ENCODE data around the gene WNT7B.

Gene WNT7B

DNA sequence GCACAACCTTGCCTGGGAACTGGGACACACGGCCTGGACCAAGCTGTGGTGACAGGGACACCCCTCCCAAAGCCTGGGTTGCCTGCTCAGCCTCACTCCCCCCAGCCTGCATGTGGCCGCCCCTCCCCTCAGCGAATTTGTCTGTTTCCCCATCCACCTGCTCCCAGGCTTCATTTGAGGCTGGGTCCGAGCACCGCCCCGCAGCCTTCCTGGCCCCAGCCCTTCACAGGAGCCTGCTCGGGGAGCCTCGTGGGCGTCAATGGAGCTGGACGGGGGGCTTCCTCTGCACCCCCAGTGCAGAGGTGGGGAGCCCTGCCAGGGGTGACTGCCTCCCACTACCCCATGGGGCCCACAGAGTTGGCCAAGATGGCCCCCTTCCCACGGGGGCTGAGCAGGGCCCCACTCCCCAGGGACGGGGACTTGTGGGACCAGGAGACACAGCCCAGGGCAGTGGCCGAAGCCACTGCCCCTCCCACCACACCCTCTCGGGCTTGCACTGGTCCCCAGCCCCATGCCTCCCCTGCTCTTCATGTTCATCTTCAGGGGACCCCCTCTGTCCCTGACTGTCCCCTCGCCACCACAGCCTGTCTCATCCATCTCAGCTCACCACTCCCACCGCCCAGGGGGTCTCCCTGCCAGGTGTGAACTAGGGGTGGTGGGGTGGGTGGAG is 91.7 kb downstream of the WNT7B start:
- DNase-seq (ENCODE audit: low read depth), result no peak
- no peak overlapping the region for H3K4me3 ChIP-seq (ENCODE audit: low read length)
- TF ChIP-seq, protein P1, sequence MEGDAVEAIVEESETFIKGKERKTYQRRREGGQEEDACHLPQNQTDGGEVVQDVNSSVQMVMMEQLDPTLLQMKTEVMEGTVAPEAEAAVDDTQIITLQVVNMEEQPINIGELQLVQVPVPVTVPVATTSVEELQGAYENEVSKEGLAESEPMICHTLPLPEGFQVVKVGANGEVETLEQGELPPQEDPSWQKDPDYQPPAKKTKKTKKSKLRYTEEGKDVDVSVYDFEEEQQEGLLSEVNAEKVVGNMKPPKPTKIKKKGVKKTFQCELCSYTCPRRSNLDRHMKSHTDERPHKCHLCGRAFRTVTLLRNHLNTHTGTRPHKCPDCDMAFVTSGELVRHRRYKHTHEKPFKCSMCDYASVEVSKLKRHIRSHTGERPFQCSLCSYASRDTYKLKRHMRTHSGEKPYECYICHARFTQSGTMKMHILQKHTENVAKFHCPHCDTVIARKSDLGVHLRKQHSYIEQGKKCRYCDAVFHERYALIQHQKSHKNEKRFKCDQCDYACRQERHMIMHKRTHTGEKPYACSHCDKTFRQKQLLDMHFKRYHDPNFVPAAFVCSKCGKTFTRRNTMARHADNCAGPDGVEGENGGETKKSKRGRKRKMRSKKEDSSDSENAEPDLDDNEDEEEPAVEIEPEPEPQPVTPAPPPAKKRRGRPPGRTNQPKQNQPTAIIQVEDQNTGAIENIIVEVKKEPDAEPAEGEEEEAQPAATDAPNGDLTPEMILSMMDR (IDR thresholded peaks at IDR 0.05; ENCODE audit: insufficient read depth, low read depth, low read length, missing control alignments), result no peak

DNA sequence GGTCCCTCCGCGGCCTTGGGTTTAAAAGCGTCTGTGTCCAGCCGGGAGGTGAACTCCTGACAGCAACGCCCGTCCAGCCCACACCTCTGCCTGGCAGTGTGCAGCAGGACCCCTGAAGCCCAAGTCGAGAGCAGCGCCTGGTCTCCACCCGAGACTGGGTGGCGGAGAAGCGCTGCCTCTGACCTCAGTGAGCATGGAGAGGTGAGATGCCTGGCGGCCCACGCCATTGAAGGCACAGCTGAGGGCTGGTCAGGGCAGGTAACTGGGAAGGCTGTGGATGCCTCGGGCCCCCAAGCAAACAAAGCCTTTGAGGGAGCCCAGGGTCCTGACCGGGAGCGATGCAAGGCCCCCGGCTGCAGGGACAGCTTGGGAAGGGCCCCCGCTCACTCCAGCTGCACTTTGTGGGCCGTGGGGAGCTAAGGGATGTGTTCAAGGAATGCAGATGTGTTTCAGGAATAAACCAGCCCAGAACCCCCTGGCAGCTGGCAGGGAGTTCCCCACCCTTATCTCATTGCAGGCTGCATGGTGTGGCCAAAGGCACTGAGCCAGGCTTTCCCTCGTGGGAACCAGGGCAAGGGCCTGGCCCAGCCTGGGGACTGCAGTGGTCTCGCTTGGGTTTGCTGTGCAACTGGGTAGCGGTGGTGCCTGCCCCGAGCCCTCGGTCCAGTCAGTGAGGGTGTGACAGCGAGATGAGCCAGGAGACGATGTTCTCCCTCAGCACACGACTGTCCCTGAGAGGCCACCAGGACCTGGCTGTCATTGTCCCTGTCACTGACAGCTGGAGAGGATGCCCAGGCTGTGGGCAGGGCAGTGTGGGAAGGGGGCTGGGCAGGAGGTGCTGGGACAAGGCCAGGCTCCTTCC is 92.5 kb downstream of the WNT7B start:
- no peak overlapping the region for H3K4me3 ChIP-seq (ENCODE audit: low read length)
- DNase-seq (ENCODE audit: low read depth), result no peak
- TF ChIP-seq, protein P1 (IDR thresholded peaks at IDR 0.05; ENCODE audit: insufficient read depth, low read depth, low read length, missing control alignments), result no peak

DNA sequence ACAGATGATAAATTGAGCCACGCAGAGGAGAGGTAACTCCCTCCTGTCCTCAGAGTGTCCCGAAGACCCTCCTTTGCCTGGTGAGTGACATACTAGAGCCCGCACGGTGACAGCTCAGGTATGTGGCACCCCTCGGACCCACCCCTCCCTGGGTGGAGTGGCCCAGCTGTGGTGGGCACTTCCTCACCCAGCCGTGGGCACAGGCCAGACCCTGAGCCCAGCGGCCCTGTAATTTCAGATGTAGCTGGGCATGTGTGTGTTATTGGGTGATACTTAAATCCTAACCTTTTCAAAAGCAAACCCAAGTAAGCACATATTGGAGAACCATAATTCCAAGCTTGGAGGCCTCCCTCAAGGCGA is 93.2 kb downstream of the WNT7B start:
- no peak for DNase-seq (ENCODE audit: low read depth)
- TF ChIP-seq, protein P1 (IDR thresholded peaks at IDR 0.05; ENCODE audit: insufficient read depth, low read depth, low read length, missing control alignments), result no peak
- no peak overlapping the region for H3K4me3 ChIP-seq (ENCODE audit: low read length)

DNA sequence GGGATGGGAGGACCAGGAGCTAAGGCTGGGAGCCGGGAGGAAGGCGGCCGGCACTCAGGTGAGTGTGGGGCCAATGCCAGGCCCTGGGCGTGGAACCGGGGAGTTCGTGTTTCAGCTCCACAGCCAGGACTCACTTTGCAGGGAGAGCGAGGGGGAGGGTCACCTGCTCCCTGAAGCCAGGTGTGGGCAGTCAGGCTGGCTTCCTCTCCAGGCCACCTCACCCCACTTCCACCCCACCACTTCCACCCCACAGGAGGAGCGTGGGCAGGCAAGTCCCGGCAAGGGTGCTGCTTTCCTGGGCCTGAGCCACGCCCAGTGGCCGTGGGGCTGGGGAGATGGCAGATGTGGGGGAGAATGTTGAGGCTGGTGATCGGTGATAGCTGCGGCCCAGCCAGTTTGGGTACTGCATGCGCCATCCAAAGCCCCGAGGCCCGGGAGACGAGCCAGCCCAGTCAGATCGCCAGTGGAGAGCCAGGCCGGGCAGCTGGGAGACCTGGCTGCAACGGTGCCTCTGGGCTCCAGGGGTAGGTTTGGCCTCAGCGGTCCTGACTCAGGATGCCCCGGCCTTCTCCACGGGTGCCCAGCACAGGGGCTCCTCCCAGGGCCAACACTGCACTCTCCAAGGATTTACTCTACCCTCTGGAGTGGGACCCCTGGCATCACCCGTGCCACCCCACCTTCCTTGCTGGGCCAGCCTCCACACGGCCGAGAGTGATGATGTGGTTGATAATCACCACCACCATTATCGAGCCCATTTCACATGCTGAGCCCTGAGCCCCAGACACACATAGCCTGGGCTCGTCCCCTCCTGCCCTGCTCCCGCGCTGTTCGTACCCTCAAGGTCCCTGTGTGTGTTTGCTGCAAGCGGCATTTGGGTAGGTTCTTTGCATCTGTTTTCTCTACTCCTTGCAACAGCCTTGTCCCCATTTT is 93.8 kb downstream of the WNT7B start:
- H3K4me3 ChIP-seq (ENCODE audit: low read length), result no peak overlapping the region
- no peak for DNase-seq (ENCODE audit: low read depth)
- TF ChIP-seq, protein P1 (IDR thresholded peaks at IDR 0.05; ENCODE audit: insufficient read depth, low read depth, low read length, missing control alignments), result no peak

DNA sequence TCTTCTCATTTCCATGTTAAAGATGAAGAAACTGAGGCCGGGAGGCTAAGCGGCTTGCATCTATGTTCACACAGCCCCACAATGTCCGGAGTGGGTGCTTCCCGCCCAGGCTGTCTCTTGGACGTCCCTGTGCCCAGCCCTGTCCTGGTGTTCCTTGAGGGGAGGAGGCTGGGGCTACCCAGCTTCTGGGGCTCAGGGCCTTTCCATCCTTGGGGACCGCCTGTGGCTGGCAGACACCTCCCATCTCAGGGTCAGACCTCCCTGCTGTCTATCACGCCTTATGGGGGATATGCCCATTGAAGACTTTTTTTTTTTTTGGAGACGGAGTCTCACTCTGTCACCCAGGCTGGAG is 95.5 kb downstream of the WNT7B start:
- no peak overlapping the region for H3K4me3 ChIP-seq (ENCODE audit: low read length)
- TF ChIP-seq, protein P1 (IDR thresholded peaks at IDR 0.05; ENCODE audit: insufficient read depth, low read depth, low read length, missing control alignments), result no peak
- no peak for DNase-seq (ENCODE audit: low read depth)

DNA sequence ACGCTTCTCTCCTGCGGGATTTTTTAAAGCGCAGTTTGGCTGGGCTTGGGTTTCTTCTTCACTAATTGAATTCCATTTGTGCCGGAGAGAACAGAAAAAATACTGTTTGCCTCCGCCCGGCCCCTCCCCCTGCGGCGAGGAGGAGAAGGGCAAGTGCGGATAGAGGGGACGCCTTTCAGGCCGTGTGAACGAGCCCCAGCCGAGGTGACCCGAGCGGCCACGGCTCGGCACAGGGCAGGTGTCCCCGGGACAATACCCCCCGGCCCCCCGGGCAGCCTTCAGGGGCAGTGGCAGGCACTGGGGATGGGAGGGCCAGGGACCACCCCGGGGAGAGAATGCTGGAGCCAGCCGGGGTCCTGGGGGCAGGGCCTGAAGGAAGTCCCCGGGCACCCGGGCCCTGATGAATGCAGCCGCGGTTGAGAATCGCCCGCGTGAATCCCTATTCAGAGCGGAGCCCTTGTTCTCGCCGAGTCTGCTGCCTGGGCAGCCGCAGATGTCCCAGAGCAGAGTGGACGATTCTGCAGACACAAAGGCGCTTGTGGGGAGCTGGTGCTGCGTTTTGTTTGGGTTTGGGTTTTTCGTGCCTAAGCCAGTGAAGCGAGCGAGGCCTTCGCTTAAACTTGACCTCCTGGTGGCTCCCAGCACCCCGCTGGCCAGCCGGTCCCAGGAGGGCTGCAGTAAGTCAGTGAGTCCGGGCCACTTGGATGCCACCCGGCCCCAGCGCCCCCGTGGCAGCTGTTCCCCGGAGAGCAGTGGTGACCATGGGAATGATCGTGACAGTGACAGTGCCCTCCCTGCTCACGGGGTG is 96.0 kb downstream of the WNT7B start:
- no peak for DNase-seq (ENCODE audit: low read depth)
- TF ChIP-seq, protein P1 (IDR thresholded peaks at IDR 0.05; ENCODE audit: insufficient read depth, low read depth, low read length, missing control alignments), result no peak
- no peak overlapping the region for H3K4me3 ChIP-seq (ENCODE audit: low read length)

All from epithelial cell of esophagus (primary cell).